Measurements from ENCODE around the gene OR9I1. TPM values are rescaled to one million over a fixed set of nuclear protein-coding genes. Genes with fewer than 3 reads are reported as not detected.

OR9I1 gene, protein sequence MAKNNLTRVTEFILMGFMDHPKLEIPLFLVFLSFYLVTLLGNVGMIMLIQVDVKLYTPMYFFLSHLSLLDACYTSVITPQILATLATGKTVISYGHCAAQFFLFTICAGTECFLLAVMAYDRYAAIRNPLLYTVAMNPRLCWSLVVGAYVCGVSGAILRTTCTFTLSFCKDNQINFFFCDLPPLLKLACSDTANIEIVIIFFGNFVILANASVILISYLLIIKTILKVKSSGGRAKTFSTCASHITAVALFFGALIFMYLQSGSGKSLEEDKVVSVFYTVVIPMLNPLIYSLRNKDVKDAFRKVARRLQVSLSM
- total RNA-seq, result not detected in 2 replicates

DNA sequence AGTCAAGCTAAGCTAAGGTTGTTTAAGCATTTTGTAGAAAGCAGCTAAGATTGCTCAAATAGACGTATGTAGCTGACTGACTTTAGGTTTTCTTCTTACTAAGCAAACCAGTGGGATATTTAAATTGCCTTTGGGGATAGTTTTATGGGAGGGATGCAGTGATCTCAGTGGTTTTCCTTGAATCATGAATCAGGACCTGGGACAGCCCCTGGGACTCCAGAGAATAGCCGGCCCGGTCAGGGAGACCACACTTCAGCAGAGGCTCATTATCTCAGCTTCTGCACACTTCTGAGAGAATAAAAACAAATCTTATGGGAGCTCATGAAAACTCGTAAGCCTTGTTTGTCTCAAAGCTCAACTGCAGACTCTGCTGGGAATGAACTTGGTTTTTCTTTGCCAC, at the start of gene OR9I1:
Gene OR9I1 (minus strand): TSS at position 62 of the 400 bp plus-strand sequence. CDS start 6,086 bp downstream, outside the sequence.
- DNase-seq (ENCODE audit: low spot score), result no peak
- intact Hi-C loops (cut with micrococcal nuclease), result no loop called here
- no peak within 1 kb of the TSS for H3K4me3 Mint-ChIP-seq
- no peak within 1 kb of the TSS for H3K27ac Mint-ChIP-seq
- H3K36me3 Mint-ChIP-seq (ENCODE audit: low read depth), result no peaks in the 10 kb centered on the region
- H3K9me3 Mint-ChIP-seq, result no peaks in the 10 kb centered on the region
- no peaks in the 10 kb centered on the region for H3K27me3 Mint-ChIP-seq (ENCODE audit: insufficient read depth)
- no peaks in the 10 kb centered on the region for H3K4me1 Mint-ChIP-seq (ENCODE audit: low read depth)

DNA sequence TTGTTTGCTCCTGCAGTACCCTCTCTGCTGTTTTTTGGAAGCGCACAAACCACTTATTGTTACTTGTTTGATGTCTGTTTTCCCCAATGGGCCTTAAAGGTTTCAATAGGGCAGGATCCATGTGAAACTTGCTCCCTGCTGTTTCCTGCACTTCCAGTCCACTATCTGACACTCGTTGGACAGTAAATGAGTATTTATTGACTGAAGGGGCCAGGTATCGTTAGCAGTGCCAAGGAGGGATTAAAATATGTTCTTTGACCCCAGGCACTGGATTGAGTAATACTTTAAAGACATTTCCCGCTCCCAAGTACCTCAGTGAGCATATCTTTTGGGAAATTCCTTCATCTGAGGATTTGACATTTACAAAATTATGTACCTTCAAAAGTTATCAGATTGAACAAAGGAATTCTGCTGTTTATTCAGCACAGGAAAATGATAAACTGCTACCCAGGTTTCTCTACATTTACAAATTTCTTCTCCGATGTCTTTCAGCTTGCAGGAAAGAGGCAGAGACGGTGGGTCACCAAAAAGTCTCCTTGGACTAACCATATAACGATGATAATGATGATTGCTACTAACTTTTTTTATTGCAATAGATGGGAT, 40.3 kb upstream of the OR9I1 start:
- no peaks in the 10 kb centered on the region for H3K36me3 Mint-ChIP-seq (ENCODE audit: low read depth)
- no peak overlapping the region for H3K4me3 Mint-ChIP-seq
- H3K9me3 Mint-ChIP-seq, result no peaks in the 10 kb centered on the region
- DNase-seq (ENCODE audit: low spot score), result no peak
- intact Hi-C loops (cut with micrococcal nuclease), result no loop called here
- H3K27me3 Mint-ChIP-seq (ENCODE audit: insufficient read depth), result no peaks in the 10 kb centered on the region
- H3K4me1 Mint-ChIP-seq (ENCODE audit: low read depth), result no peaks in the 10 kb centered on the region
- H3K27ac Mint-ChIP-seq, result no peak overlapping the region

DNA sequence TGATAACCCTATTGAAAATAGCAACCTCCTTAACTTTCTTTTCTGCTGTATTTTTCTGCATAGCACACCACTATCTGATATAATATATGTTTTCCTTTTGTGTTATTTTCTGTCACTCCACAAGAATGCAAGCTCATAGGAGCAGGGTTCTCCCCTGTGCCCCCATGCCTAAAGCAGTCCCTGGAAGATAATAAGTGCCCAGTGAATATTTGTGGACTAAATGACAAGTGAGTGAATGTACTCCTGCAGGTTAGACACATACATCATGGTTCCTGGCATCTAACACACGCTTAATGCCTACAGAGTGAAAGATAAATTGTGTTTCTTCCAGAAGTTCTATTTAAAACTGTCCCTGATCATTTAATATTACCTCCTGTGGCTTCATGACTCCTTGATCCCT, 39.7 kb upstream of the OR9I1 start:
- H3K27me3 Mint-ChIP-seq (ENCODE audit: insufficient read depth), result no peaks in the 10 kb centered on the region
- no peak for DNase-seq (ENCODE audit: low spot score)
- no peaks in the 10 kb centered on the region for H3K9me3 Mint-ChIP-seq
- no peaks in the 10 kb centered on the region for H3K36me3 Mint-ChIP-seq (ENCODE audit: low read depth)
- intact Hi-C loops (cut with micrococcal nuclease), result no loop called here
- no peaks in the 10 kb centered on the region for H3K4me1 Mint-ChIP-seq (ENCODE audit: low read depth)
- H3K27ac Mint-ChIP-seq, result no peak overlapping the region
- no peak overlapping the region for H3K4me3 Mint-ChIP-seq

DNA sequence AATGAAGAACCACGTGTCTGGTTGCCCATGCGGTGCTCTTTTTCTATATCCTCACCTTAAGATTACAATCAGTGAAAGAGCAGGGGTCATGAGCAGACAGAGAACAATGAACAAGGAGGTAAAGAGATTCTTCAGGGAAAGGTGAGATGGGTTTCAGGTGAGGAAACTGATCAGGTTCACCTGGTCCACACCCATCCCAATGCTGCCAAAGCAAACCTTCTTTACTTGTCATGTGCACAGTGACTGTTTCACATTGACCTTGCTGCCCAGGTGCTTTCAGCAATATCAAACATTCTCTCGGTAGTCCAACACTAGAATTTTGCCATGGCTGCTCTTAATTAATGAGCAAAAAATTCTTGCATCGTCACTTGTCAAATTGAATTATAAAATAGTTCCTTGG, 39.1 kb upstream of the OR9I1 start:
- no peaks in the 10 kb centered on the region for H3K36me3 Mint-ChIP-seq (ENCODE audit: low read depth)
- H3K4me1 Mint-ChIP-seq (ENCODE audit: low read depth), result no peaks in the 10 kb centered on the region
- DNase-seq (ENCODE audit: low spot score), result no peak
- H3K27me3 Mint-ChIP-seq (ENCODE audit: insufficient read depth), result no peaks in the 10 kb centered on the region
- H3K9me3 Mint-ChIP-seq, result no peaks in the 10 kb centered on the region
- no peak overlapping the region for H3K4me3 Mint-ChIP-seq
- intact Hi-C loops (cut with micrococcal nuclease), result no loop called here
- no peak overlapping the region for H3K27ac Mint-ChIP-seq

DNA sequence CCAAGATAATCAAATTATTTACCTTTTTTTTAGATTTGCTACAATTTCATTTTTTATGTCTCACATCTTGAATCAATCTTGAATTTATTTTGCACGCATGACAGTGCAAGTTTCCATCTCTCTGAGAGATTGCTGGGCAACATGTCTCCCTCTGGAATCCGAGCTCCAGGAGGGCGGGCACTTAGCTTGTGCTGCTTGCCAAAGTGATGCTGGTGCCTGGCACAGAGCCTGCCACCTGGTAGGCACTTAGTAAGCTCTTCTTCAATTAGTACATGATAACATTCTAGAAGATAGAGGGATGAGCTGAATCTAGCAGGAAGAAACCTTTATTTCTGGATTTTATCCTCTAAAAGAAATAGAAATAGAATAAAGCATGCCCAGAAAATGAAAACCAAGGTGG, 27.5 kb upstream of the OR9I1 start:
- DNase-seq (ENCODE audit: low spot score), result no peak
- H3K9me3 Mint-ChIP-seq, result no peaks in the 10 kb centered on the region
- no peak overlapping the region for H3K27ac Mint-ChIP-seq
- no peaks in the 10 kb centered on the region for H3K36me3 Mint-ChIP-seq (ENCODE audit: low read depth)
- intact Hi-C loops (cut with micrococcal nuclease), result no loop called here
- peaks cover 1% of the 10 kb centered on the region for H3K27me3 Mint-ChIP-seq (ENCODE audit: insufficient read depth)
- H3K4me3 Mint-ChIP-seq, result no peak overlapping the region
- H3K4me1 Mint-ChIP-seq (ENCODE audit: low read depth), result no peaks in the 10 kb centered on the region

DNA sequence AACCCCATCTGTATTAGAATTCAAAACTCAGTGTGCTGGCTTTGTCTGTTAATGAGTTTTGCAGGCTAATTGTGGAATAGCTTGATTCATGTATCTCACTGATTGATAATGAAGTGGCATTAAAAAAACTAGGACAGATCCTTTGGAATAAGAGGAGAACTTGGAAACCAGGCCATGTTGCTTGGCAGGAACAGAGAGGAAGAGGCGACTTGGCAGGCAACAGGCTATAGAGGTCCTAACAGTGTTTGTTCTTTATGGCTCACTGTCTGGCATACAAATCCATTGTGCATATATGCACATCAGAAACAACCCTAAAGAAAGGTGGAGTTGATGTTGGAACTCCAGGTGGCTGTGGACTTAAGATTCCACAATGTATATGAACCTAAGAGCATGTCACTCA, 17.4 kb upstream of the OR9I1 start:
- peaks cover 1% of the 10 kb centered on the region for H3K27me3 Mint-ChIP-seq (ENCODE audit: insufficient read depth)
- no peak overlapping the region for H3K27ac Mint-ChIP-seq
- no peak for DNase-seq (ENCODE audit: low spot score)
- H3K4me3 Mint-ChIP-seq, result no peak overlapping the region
- H3K36me3 Mint-ChIP-seq (ENCODE audit: low read depth), result no peaks in the 10 kb centered on the region
- no peaks in the 10 kb centered on the region for H3K4me1 Mint-ChIP-seq (ENCODE audit: low read depth)
- no peaks in the 10 kb centered on the region for H3K9me3 Mint-ChIP-seq
- intact Hi-C loops (cut with micrococcal nuclease), result no loop called here

DNA sequence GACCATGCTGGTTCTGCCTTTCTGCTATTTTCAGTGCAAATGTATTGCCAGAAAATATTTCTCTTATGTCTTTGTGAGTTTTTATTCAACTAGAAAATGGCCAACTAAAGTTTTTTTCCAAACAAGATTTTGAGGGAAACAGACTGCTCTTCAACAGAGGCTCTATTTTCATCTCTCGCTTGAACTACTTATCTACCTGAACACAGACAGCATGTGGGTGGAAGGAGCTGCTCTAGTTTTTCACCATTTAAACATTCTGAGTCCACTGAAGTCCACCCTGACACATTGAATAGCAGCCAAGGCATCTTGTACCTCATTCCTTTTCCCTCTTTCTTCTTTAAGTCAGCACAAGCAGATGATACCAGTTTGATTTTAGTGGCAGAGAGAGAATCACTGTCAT, 9.8 kb upstream of the OR9I1 start:
- no peak for DNase-seq (ENCODE audit: low spot score)
- no peak overlapping the region for H3K27ac Mint-ChIP-seq
- H3K4me1 Mint-ChIP-seq (ENCODE audit: low read depth), result no peaks in the 10 kb centered on the region
- peaks cover 4% of the 10 kb centered on the region for H3K27me3 Mint-ChIP-seq (ENCODE audit: insufficient read depth)
- intact Hi-C loops (cut with micrococcal nuclease), result no loop called here
- H3K9me3 Mint-ChIP-seq, result no peaks in the 10 kb centered on the region
- no peak overlapping the region for H3K4me3 Mint-ChIP-seq
- H3K36me3 Mint-ChIP-seq (ENCODE audit: low read depth), result no peaks in the 10 kb centered on the region

DNA sequence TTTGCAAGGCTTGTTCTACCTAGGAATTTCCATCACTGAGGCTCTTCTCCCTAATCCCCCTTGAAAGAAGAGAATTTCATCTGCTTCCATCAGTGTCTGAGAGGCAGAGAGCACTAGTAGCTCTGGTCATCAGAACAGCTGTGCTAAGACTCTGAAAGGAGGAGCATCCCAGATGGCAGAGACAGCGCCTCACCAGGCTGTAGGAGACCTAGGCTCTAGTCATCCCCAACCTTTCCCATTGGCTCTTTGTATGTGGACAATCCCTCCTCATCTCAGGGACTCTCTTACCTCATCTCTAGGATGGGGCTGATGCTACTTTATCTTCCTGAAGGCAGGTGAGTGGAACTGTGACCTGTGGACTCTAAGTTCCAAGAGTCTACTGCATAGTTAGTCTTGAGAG, 8.8 kb upstream of the OR9I1 start:
- intact Hi-C loops (cut with micrococcal nuclease), result no loop called here
- H3K4me3 Mint-ChIP-seq, result no peak overlapping the region
- H3K27me3 Mint-ChIP-seq (ENCODE audit: insufficient read depth), result peaks cover 4% of the 10 kb centered on the region
- no peaks in the 10 kb centered on the region for H3K4me1 Mint-ChIP-seq (ENCODE audit: low read depth)
- no peaks in the 10 kb centered on the region for H3K9me3 Mint-ChIP-seq
- no peaks in the 10 kb centered on the region for H3K36me3 Mint-ChIP-seq (ENCODE audit: low read depth)
- no peak for DNase-seq (ENCODE audit: low spot score)
- no peak overlapping the region for H3K27ac Mint-ChIP-seq

DNA sequence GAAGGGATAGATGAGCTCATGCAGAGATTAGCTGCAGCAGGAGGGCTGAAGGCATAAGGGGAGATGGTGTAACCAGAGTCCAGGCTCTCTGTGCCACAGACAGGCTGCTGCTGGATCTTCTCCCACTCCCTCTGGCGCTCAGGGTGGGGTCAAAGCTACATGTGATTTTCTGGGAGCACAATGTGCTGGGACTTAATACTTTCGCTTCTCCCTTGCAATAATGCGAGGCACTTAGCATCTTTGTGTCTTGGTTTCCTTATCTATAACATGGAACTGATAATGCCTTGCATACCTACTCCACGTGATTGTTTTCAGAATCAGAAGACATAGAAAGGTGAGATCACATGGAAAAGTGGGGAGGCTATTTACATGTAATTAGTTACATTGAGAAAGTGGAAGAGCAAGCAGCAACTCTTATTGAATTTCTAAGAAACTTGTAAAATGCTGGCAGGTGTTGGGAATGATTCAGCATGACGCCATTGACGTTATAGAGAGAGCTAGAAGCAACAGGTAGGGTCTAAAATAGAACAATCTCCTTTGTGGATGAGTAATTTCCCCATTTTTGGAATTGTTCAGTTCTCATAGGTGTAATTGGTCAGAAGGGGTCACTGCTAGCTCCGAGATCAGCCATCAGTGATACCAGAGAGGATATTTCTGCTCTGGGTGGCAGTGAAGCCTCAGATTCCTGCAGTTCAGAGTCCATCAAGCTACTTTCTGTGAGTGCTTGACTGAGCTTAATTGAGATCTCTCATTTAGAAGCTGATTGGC, 8.2 kb upstream of the OR9I1 start:
- H3K27me3 Mint-ChIP-seq (ENCODE audit: insufficient read depth), result peaks cover 4% of the 10 kb centered on the region
- no peaks in the 10 kb centered on the region for H3K36me3 Mint-ChIP-seq (ENCODE audit: low read depth)
- no peaks in the 10 kb centered on the region for H3K4me1 Mint-ChIP-seq (ENCODE audit: low read depth)
- no peak overlapping the region for H3K27ac Mint-ChIP-seq
- no peak for DNase-seq (ENCODE audit: low spot score)
- H3K9me3 Mint-ChIP-seq, result no peaks in the 10 kb centered on the region
- H3K4me3 Mint-ChIP-seq, result no peak overlapping the region
- intact Hi-C loops (cut with micrococcal nuclease), result no loop called here

DNA sequence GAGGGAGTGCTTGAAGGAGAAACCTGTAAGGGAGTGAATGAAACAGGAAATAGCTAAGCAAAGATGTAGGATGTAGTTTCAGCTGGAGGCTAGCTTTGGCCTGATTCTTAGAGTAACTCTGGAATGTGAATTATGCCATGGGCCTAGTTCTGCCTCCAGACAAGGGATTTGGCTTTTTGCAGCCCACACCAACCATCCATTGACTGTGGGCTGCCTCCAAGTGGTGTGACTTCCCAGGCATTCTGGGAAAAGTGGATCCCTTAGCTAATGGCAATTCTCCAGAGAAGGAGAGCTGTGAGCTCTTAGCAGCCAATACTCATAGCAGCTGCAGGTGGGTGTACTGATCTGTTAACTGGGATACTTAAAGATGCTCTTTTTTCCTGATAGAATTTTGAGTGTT, 2.0 kb upstream of the OR9I1 start:
- H3K27me3 Mint-ChIP-seq (ENCODE audit: insufficient read depth), result no peaks in the 10 kb centered on the region
- no peaks in the 10 kb centered on the region for H3K9me3 Mint-ChIP-seq
- no peaks in the 10 kb centered on the region for H3K36me3 Mint-ChIP-seq (ENCODE audit: low read depth)
- no peak overlapping the region for H3K4me3 Mint-ChIP-seq
- no peak for DNase-seq (ENCODE audit: low spot score)
- no peak overlapping the region for H3K27ac Mint-ChIP-seq
- H3K4me1 Mint-ChIP-seq (ENCODE audit: low read depth), result no peaks in the 10 kb centered on the region
- intact Hi-C loops (cut with micrococcal nuclease), result no loop called here

DNA sequence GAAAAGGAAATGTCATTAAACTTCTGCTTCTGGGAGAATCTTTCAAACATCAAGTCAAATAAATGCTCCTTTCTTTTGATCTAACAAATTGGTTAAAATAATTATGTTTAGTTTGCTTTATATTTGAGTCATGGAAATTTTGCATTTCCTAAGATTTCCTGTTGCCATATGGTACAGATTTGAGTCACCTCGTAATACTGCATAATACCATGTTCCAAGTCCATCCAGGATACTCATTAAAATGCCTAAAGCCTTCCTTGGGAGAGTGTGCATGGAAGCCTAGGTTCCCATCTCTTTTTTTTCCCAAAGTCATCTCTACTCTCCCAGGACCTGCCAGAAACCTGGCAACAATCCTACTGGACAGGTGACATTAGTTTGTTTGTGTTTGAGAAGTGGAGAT, 4.2 kb downstream of the OR9I1 start:
- no peaks in the 10 kb centered on the region for H3K27me3 Mint-ChIP-seq (ENCODE audit: insufficient read depth)
- H3K9me3 Mint-ChIP-seq, result no peaks in the 10 kb centered on the region
- no peak overlapping the region for H3K27ac Mint-ChIP-seq
- H3K36me3 Mint-ChIP-seq (ENCODE audit: low read depth), result no peaks in the 10 kb centered on the region
- no peak overlapping the region for H3K4me3 Mint-ChIP-seq
- no peak for DNase-seq (ENCODE audit: low spot score)
- H3K4me1 Mint-ChIP-seq (ENCODE audit: low read depth), result no peaks in the 10 kb centered on the region
- intact Hi-C loops (cut with micrococcal nuclease), result no loop called here

DNA sequence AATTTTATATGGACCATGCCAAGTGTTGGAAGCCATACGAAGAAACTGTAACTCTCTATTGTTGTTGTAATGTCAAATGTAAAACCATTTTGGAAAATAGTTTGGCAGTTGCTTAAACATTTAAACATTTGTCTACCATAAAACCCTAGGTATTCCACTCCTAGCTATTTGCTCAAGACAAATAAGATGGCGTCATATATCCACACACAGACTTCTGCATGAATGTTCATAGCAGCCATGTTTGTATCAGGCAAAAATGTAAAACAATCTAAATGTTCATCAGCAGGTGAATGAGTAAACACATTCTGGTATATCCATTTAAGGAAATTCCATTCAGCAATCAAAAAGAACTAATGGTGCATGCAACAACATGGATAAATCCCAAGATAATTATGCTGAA, 27.9 kb downstream of the OR9I1 start:
- intact Hi-C loops (cut with micrococcal nuclease), result no loop called here
- no peak overlapping the region for H3K27ac Mint-ChIP-seq
- DNase-seq (ENCODE audit: low spot score), result no peak
- H3K9me3 Mint-ChIP-seq, result peaks cover 4% of the 10 kb centered on the region
- H3K4me1 Mint-ChIP-seq (ENCODE audit: low read depth), result no peaks in the 10 kb centered on the region
- H3K4me3 Mint-ChIP-seq, result no peak overlapping the region
- H3K27me3 Mint-ChIP-seq (ENCODE audit: insufficient read depth), result peaks cover 2% of the 10 kb centered on the region
- H3K36me3 Mint-ChIP-seq (ENCODE audit: low read depth), result no peaks in the 10 kb centered on the region

DNA sequence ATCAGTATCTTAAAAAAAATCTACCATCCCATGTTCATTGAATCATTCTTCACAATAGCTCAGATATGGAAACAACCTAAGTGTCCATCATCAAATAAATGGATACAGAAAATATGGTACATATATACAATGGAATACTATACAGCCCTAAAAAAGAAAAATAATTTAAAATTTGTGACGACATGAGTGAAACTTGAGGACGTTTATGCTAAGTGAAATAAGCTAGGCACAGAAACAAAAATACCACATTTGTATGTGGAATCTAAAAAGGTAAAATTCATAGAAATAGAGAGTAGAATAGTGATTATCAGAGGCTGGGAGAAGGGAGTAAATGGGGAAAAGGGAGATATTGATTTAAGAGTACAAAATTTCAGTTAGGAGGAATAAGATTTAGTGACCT, 38.8 kb downstream of the OR9I1 start:
- H3K9me3 Mint-ChIP-seq, result peaks cover 11% of the 10 kb centered on the region
- H3K4me3 Mint-ChIP-seq, result no peak overlapping the region
- no peaks in the 10 kb centered on the region for H3K27me3 Mint-ChIP-seq (ENCODE audit: insufficient read depth)
- H3K4me1 Mint-ChIP-seq (ENCODE audit: low read depth), result no peaks in the 10 kb centered on the region
- no peak for DNase-seq (ENCODE audit: low spot score)
- H3K27ac Mint-ChIP-seq, result no peak overlapping the region
- no peaks in the 10 kb centered on the region for H3K36me3 Mint-ChIP-seq (ENCODE audit: low read depth)
- intact Hi-C loops (cut with micrococcal nuclease), result no loop called here

Data from activated T-helper 1 cell treated with anti-CD3 and anti-CD28 coated beads, Interleukin-12 subunit alpha, Interleukin-12 subunit beta, Interleukin-2, Interleukin-4 antibody, amounts not matched to agents 30 ng/mL and 10 ng/mL and 1 ng/mL, durations not matched to agents 14 hours and 24 hours and 36 hours (primary cell).